Sigmoid colon (tissue), 7 donors: Measurements from ENCODE around the gene KRTAP19-6. TPM values are rescaled to one million over a fixed set of nuclear protein-coding genes. Genes with fewer than 3 reads are reported as not detected.

ENCODE experiments used
- DNase-seq: peaks from one replicate; pipeline ENCODE4 v3.0.0-alpha.2; 2019
- H3K27ac ChIP-seq, 4 donors: fragments of 200-600 bp; sonication (generic); one replicate each; pipeline ENCODE4 v1.5.1; 2016 to 2019; ENCODE audit warnings: mild to moderate bottlenecking in 1 of 4
- H3K27me3 ChIP-seq, 3 donors: fragments of 200-600 bp; sonication (generic); one replicate each; pipeline ENCODE4 v1.5.1; 2019; ENCODE audit warnings: mild to moderate bottlenecking in 1 of 3
- H3K36me3 ChIP-seq, 4 donors: fragments of 200-600 bp; sonication (generic); one replicate each; pipeline ENCODE4 v1.5.1; 2016 to 2019
- H3K4me1 ChIP-seq, 4 donors: fragments of 200-600 bp; sonication (generic); one replicate each; pipeline ENCODE4 v1.5.1; 2017 to 2019
- H3K4me3 ChIP-seq, 4 donors: fragments of 200-600 bp; sonication (generic); one replicate each; pipeline ENCODE4 v1.5.1; 2017 to 2019; ENCODE audit warnings: mild to moderate bottlenecking in 2 of 4, moderate library complexity in 1 of 4
- H3K9me3 ChIP-seq, 4 donors: fragments of 200-600 bp in 3 of 4; sonication (generic) in 3 of 4; one replicate each; pipeline versions ENCODE4 v1.5.1 to v1.6.1; 2013 to 2019
- EP300 ChIP-seq, 4 donors: sonication (generic); formaldehyde crosslinking; IDR thresholded peaks; one replicate each; pipeline ENCODE4 v1.6.1; 2017; ENCODE audit warnings: antibody characterized with exemption in 4 of 4
- POLR2A ChIP-seq, 2 donors: fragments of 450-650 bp; IDR thresholded peaks; one replicate each; pipeline ENCODE4 v1.6.1; 2016; ENCODE audit warnings: antibody characterized with exemption in 2 of 2, mild to moderate bottlenecking in 2 of 2, moderate library complexity in 2 of 2
- POLR2AphosphoS5 ChIP-seq, 4 donors: sonication (generic); formaldehyde crosslinking; IDR thresholded peaks; one replicate each; pipeline ENCODE4 v1.6.1; 2017; ENCODE audit warnings: antibody characterized with exemption in 4 of 4
- WGBS, 2 donors: extraction: QIAGEN DNeasy Blood & Tissue Kit; methylation state at CpG; one replicate each; pipeline ENCODE4 v1.1.7; 2013; 5-methylcytosine and 5-hydroxymethylcytosine counted together
- intact Hi-C: fragments of 100-400 bp; cut with DNase I; formaldehyde crosslinking; loops from one replicate; pipeline ENCODE4 v1.15.1; 2023
- polyA plus RNA-seq, 3 donors: library from polyadenylated mRNA; stranded (reverse); fragments of 200-250 nt; gene quantifications; one replicate each; pipeline ENCODE4 v1.2.3, GENCODE V29; 2013
- total RNA-seq, 4 donors: library from RNA; depleted of rRNA; stranded (reverse); fragments of >200 nt; gene quantifications; one replicate each; pipeline ENCODE4 v1.1.0, GENCODE V29; 2016
- TF ChIP-seq, protein P1 (sequence below), 4 experiments: fragments of 450-650 bp in 3 of 4; fragments of 200-600 bp in 1 of 4; IDR thresholded peaks; one replicate each; pipeline ENCODE4 v1.5.1; 2016 to 2019; ENCODE audit warnings: antibody characterized with exemption in 4 of 4, mild to moderate bottlenecking in 3 of 4, moderate library complexity in 2 of 4
- donor health status: healthy with polysubstance abuse.
- donor health status: Bipolar disorder and iron deficiency.
- donor health status: healthy.

The KRTAP19-6 gene, protein sequence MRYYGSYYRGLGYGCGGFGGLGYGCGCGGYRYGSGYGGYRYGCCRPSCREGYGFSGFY
- total RNA-seq (not detected), polyA plus RNA-seq (not detected)

DNA sequence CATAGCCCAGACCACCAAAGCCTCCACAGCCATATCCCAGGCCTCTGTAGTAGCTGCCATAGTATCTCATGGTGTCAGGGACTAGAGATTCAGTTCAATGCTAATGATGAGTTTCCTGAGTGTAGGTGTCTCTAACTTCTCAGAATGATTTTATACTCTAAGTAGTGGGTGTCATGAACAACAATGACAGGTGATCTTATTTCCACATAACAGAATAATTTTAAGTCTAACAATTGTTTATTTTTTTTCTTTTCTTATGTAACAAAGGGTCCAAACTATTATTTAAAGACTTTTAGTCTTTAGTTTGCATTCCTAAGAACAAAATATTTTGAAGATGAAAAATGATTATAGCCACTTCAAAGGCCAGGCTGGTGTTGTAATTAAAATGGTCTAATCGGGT is at the start of gene KRTAP19-6:
TSS of gene KRTAP19-6 (minus strand) at position 101 of the 400 bp plus-strand sequence. CDS start at position 70, 31 bp downstream.
- H3K27me3 ChIP-seq: no peaks in the 10 kb centered on the region
- H3K36me3 ChIP-seq: no peaks in the 10 kb centered on the region
- no peak for DNase-seq
- no peak within 1 kb of the TSS for H3K27ac ChIP-seq
- no peaks in the 10 kb centered on the region for H3K9me3 ChIP-seq
- intact Hi-C loops: no loop called here
- WGBS, 2 donors: 87 to 93% methylated on average over 1 of the region's 1 CpG
- no peak within 1 kb of the TSS for H3K4me3 ChIP-seq
- H3K4me1 ChIP-seq: no peaks in the 10 kb centered on the region
- no peak for TF ChIP-seq EP300 (IDR thresholded peaks at IDR 0.05)

DNA sequence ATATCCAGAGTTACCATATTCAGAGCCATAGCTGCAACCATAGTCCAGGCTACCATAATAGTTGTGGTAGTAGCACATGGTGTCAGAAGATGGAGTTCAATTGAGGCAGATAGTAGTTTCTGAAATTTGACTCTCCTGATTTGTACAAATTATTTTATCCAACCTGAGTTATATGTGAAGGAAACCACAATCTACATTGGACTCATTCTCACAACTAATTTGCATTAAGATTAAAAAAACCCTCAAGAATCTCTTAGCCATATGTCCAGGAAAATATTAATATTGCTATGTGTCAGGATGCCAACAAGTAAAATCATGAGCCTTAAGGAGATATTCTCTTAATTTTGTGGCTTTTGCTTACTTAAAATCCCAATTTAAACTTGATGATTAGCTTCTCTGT is 48.6 kb upstream of the KRTAP19-6 start, which contains the start of gene KRTAP22-2:
TSS of gene KRTAP22-2 (minus strand) at position 101 of the 400 bp plus-strand sequence.
- no peak within 1 kb of the TSS for H3K27ac ChIP-seq
- no peaks in the 10 kb centered on the region for H3K4me1 ChIP-seq
- no peaks in the 10 kb centered on the region for H3K27me3 ChIP-seq
- intact Hi-C loops: no loop called here
- TF ChIP-seq, protein P1, sequence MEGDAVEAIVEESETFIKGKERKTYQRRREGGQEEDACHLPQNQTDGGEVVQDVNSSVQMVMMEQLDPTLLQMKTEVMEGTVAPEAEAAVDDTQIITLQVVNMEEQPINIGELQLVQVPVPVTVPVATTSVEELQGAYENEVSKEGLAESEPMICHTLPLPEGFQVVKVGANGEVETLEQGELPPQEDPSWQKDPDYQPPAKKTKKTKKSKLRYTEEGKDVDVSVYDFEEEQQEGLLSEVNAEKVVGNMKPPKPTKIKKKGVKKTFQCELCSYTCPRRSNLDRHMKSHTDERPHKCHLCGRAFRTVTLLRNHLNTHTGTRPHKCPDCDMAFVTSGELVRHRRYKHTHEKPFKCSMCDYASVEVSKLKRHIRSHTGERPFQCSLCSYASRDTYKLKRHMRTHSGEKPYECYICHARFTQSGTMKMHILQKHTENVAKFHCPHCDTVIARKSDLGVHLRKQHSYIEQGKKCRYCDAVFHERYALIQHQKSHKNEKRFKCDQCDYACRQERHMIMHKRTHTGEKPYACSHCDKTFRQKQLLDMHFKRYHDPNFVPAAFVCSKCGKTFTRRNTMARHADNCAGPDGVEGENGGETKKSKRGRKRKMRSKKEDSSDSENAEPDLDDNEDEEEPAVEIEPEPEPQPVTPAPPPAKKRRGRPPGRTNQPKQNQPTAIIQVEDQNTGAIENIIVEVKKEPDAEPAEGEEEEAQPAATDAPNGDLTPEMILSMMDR (IDR thresholded peaks at IDR 0.05): no peak
- TF ChIP-seq POLR2A (IDR thresholded peaks at IDR 0.05) (no peak), POLR2AphosphoS5 (IDR thresholded peaks at IDR 0.05) (no peak), EP300 (IDR thresholded peaks at IDR 0.05) (no peak)
- no peak for DNase-seq
- H3K4me3 ChIP-seq: no peak within 1 kb of the TSS
- no peaks in the 10 kb centered on the region for H3K36me3 ChIP-seq
- H3K9me3 ChIP-seq: no peaks in the 10 kb centered on the region

DNA sequence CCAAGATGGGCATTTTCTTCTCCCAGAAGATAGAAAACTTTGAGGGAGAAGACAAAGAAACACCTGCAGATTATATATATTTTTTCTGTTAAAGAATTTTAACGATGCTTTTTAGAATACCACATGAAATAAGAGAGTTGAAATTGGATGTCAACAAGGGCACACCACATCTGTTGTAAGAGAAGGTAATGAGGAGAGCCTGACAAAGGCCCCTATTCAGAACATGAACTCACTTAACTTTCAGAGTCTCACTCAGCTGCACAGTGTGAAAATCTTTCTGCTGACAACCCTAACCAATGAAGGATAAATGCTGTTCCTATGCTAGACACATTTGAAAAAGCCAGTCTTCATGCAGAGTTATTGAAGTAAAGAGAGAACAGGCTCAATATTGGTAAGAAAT is 41.2 kb upstream of the KRTAP19-6 start:
- 80 to 81% methylated on average over 1 of the region's 1 CpG for WGBS, 2 donors
- Histone ChIP-seq H3K4me1 (no peaks in the 10 kb centered on the region), H3K27ac (no peak overlapping the region), H3K27me3 (no peaks in the 10 kb centered on the region), H3K36me3 (no peaks in the 10 kb centered on the region), H3K4me3 (no peak overlapping the region), H3K9me3 (no peaks in the 10 kb centered on the region)
- intact Hi-C loops: no loop called here
- TF ChIP-seq POLR2AphosphoS5 (IDR thresholded peaks at IDR 0.05): no peak
- TF ChIP-seq EP300 (IDR thresholded peaks at IDR 0.05): no peak
- TF ChIP-seq, protein P1 (IDR thresholded peaks at IDR 0.05): no peak
- no peak for TF ChIP-seq POLR2A (IDR thresholded peaks at IDR 0.05)
- DNase-seq: no peak

DNA sequence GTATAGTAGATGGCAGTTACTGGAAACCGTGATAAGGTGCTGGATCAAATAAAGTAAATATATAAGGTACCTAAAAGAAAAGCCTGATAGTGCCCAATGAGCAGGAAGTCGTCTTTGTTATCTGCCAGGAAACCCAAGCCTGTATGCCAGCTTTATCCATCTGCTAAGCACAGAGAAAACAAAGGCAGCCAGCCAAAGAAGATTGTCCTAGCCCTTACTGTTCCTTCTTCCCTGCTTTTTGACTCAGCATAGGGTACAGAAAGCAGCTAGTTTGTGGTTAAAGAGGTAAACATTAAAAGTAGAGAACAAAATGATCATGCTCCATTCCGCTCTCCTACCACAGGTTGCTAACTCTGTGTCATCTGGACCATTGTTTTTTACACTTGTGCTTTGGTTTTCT is 38.5 kb upstream of the KRTAP19-6 start:
- Histone ChIP-seq H3K4me1 (no peaks in the 10 kb centered on the region), H3K9me3 (no peaks in the 10 kb centered on the region), H3K27ac (no peak overlapping the region), H3K36me3 (no peaks in the 10 kb centered on the region), H3K4me3 (no peak overlapping the region), H3K27me3 (no peaks in the 10 kb centered on the region)
- DNase-seq: no peak
- 58 to 62% methylated on average over 3 of the region's 3 CpGs for WGBS, 2 donors
- no peak for TF ChIP-seq EP300 (IDR thresholded peaks at IDR 0.05)
- TF ChIP-seq, protein P1 (IDR thresholded peaks at IDR 0.05): no peak
- no peak for TF ChIP-seq POLR2AphosphoS5 (IDR thresholded peaks at IDR 0.05)
- TF ChIP-seq POLR2A (IDR thresholded peaks at IDR 0.05): no peak
- intact Hi-C loops: no loop called here

DNA sequence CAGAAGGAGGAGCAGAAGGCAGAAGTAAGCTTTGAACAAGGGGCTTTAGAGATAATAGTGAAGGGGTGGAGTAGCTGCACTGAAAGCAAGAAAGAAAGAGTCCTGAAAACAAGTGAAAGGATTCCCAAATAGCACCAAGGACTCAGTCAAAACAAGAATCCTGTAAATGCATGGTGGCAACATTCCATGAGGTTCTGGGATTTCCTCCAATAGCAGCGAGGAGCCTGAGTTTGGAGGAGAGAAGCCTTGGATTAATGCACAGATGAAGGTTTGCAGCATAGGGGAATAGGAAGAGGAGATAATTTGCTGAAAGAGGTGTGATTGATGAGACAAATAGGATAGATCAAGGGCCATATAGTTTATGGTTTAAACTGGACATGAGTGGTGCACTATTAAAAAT is 37.7 kb upstream of the KRTAP19-6 start:
- DNase-seq: no peak
- no peak overlapping the region for H3K27ac ChIP-seq
- H3K4me3 ChIP-seq: no peak overlapping the region
- H3K4me1 ChIP-seq: no peaks in the 10 kb centered on the region
- intact Hi-C loops: no loop called here
- 64% methylated on average over 1 of the region's 1 CpG for WGBS, 2 donors
- H3K36me3 ChIP-seq: no peaks in the 10 kb centered on the region
- TF ChIP-seq POLR2AphosphoS5 (IDR thresholded peaks at IDR 0.05) (no peak), POLR2A (IDR thresholded peaks at IDR 0.05) (no peak), EP300 (IDR thresholded peaks at IDR 0.05) (no peak)
- TF ChIP-seq, protein P1 (IDR thresholded peaks at IDR 0.05): no peak
- no peaks in the 10 kb centered on the region for H3K27me3 ChIP-seq
- H3K9me3 ChIP-seq: no peaks in the 10 kb centered on the region
